Bronchial epithelial cell (primary cell): ENCODE data around the gene EPHB2. TPM values are rescaled to one million over a fixed set of nuclear protein-coding genes. Genes with fewer than 3 reads are reported as not detected.

Source experiments
- DNase-seq: peaks from one replicate; pipeline ENCODE4 v3.0.0-alpha.2; 2010; ENCODE audit warnings: low read depth
- FAIRE-seq: peaks from 2 replicates; lab custom pipeline; 2011; peaks lifted over from hg19 to GRCh38; lab: Jason Lieb, UNC
- H3K27me3 ChIP-seq: 2 replicates; pipeline ENCODE4 v1.5.1; 2011; ENCODE audit warnings: low read length; ENCODE audit not compliant: control insufficient read depth, insufficient read depth
- H3K36me3 ChIP-seq: 2 replicates; pipeline ENCODE4 v1.5.1; 2011; ENCODE audit warnings: low read length; ENCODE audit not compliant: control insufficient read depth, insufficient read depth
- H3K4me3 ChIP-seq: 2 replicates; pipeline ENCODE4 v1.5.1; 2011; ENCODE audit warnings: mild to moderate bottlenecking, low read depth, low read length, control low read depth
- CTCF ChIP-seq: IDR thresholded peaks from 2 replicates; pipeline ENCODE4 v1.5.1; 2011; ENCODE audit warnings: mild to moderate bottlenecking, moderate library complexity, low read length, control low read depth, inconsistent platforms; ENCODE audit not compliant: insufficient read depth, severe bottlenecking
- total RNA-seq: library from RNA; depleted of rRNA; stranded (reverse); fragments of >200 nt; gene quantifications from 2 replicates; pipeline ENCODE4 v1.2.1, GENCODE V29; 2014

The EPHB2 gene
- total RNA-seq, 1 donor from 2014 or later = 10.0 TPM

- DNase-seq (no peak), FAIRE-seq (no peak)
- Histone ChIP-seq H3K4me3 (no peak overlapping the region), H3K27me3 (no peaks in the 10 kb centered on the region), H3K36me3 (peaks cover 2% of the 10 kb centered on the region)
- TF ChIP-seq CTCF = no peak
Measured at GRCh38 chr1:22846458-22846857, 135.8 kb downstream of the EPHB2 start.

GRCh38 chr1:22847249-22847648 lies 136.6 kb downstream of the EPHB2 start:
- Histone ChIP-seq H3K4me3 (no peak overlapping the region), H3K36me3 (peaks cover 2% of the 10 kb centered on the region), H3K27me3 (no peaks in the 10 kb centered on the region)
- DNase-seq (no peak), FAIRE-seq (no peak)
- TF ChIP-seq CTCF = no peak

GRCh38 chr1:22847709-22848108 lies 137.1 kb downstream of the EPHB2 start:
- TF ChIP-seq CTCF = no peak
- DNase-seq (no peak), FAIRE-seq (no peak)
- no peaks in the 10 kb centered on the region for H3K36me3 ChIP-seq
- no peaks in the 10 kb centered on the region for H3K27me3 ChIP-seq
- H3K4me3 ChIP-seq = no peak overlapping the region

GRCh38 chr1:22848405-22848804 lies 137.8 kb downstream of the EPHB2 start:
- Histone ChIP-seq H3K27me3 (no peaks in the 10 kb centered on the region), H3K36me3 (no peaks in the 10 kb centered on the region), H3K4me3 (no peak overlapping the region)
- FAIRE-seq (no peak), DNase-seq (no peak)
- TF ChIP-seq CTCF = no peak

- FAIRE-seq (no peak), DNase-seq (no peak)
- Histone ChIP-seq H3K36me3 (no peaks in the 10 kb centered on the region), H3K4me3 (no peak overlapping the region), H3K27me3 (no peaks in the 10 kb centered on the region)
- no peak for TF ChIP-seq CTCF
Measured at GRCh38 chr1:22849770-22850169, 139.1 kb downstream of the EPHB2 start.

GRCh38 chr1:22850281-22850680 lies 139.6 kb downstream of the EPHB2 start:
- H3K4me3 ChIP-seq = no peak overlapping the region
- DNase-seq (no peak), FAIRE-seq (no peak)
- no peaks in the 10 kb centered on the region for H3K36me3 ChIP-seq
- H3K27me3 ChIP-seq = no peaks in the 10 kb centered on the region
- TF ChIP-seq CTCF = no peak
